ENCODE results near the gene NDST3. TPM values are rescaled to one million over a fixed set of nuclear protein-coding genes. Genes with fewer than 3 reads are reported as not detected.

Gene NDST3
- total RNA-seq, 1 donor = not detected

- H3K4me3 ChIP-seq (ENCODE audit: low read depth, low read length) = no peak overlapping the region
- TF ChIP-seq CTCF (IDR thresholded peaks at IDR 0.05; ENCODE audit: insufficient read depth, low read length) = no peak
- no peak for DNase-seq (ENCODE audit: low read depth)
These were observed 19.5 kb upstream of the NDST3 start for GRCh38 chr4:118014831-118015230.

- TF ChIP-seq CTCF (IDR thresholded peaks at IDR 0.05; ENCODE audit: insufficient read depth, low read length) = no peak
- H3K4me3 ChIP-seq (ENCODE audit: low read depth, low read length) = no peak overlapping the region
- DNase-seq (ENCODE audit: low read depth) = no peak
These were observed 15.7 kb upstream of the NDST3 start for GRCh38 chr4:118018381-118019145.

- no peak for TF ChIP-seq CTCF (IDR thresholded peaks at IDR 0.05; ENCODE audit: insufficient read depth, low read length)
- no peak overlapping the region for H3K4me3 ChIP-seq (ENCODE audit: low read depth, low read length)
- no peak for DNase-seq (ENCODE audit: low read depth)
These were observed 7.5 kb upstream of the NDST3 start for GRCh38 chr4:118026806-118027205.

- no peak for TF ChIP-seq CTCF (IDR thresholded peaks at IDR 0.05; ENCODE audit: insufficient read depth, low read length)
- no peak for DNase-seq (ENCODE audit: low read depth)
- H3K4me3 ChIP-seq (ENCODE audit: low read depth, low read length) = no peak overlapping the region
These were observed 5.1 kb upstream of the NDST3 start for GRCh38 chr4:118029224-118029623.

- no peak for TF ChIP-seq CTCF (IDR thresholded peaks at IDR 0.05; ENCODE audit: insufficient read depth, low read length)
- DNase-seq (ENCODE audit: low read depth) = no peak
- H3K4me3 ChIP-seq (ENCODE audit: low read depth, low read length) = no peak overlapping the region
These were observed 1.6 kb upstream of the NDST3 start for GRCh38 chr4:118032691-118033090.

- no peak for TF ChIP-seq CTCF (IDR thresholded peaks at IDR 0.05; ENCODE audit: insufficient read depth, low read length)
- peak; percentile 13 for DNase-seq (ENCODE audit: low read depth)
- peak overlapping the region; percentile 59 for H3K4me3 ChIP-seq (ENCODE audit: low read depth, low read length)
These were observed 886 bp upstream of the NDST3 start for GRCh38 chr4:118033148-118034052.
